ENCODE results near the gene LRRC4C.

GRCh38 chr11:40619654-40620053 lies 839.8 kb downstream of the LRRC4C start:
- TF ChIP-seq CTCF (IDR thresholded peaks at IDR 0.05; ENCODE audit: poor library complexity, severe bottlenecking) (no peak), EP300 (conservative IDR thresholded peaks at IDR 0.05; ENCODE audit: poor library complexity, severe bottlenecking) (no peak)

All from neural cell (in vitro differentiated cells).